ENCODE measurements around the gene PLK2. TPM values are rescaled to one million over a fixed set of nuclear protein-coding genes. Genes with fewer than 3 reads are reported as not detected.

The PLK2 gene
- total RNA-seq (2014; rRNA removed): 372 and 564 TPM in 2 replicates
- percentile 99 among the genes with signal in this experiment for Bru-seq, nascent RNA
- BruChase-seq, experiment 1, labeled RNA remaining after a 6-hour chase: percentile 97 among the genes with signal in this experiment
- percentile 99 among the genes with signal in this experiment for BruChase-seq, experiment 2, labeled RNA remaining after a 2-hour chase
- long read RNA-seq, transcript PLK2-201 (14 exons, 2,960 nt): major isoform, 160 of 185 reads
- long read RNA-seq, partial matches to known transcripts: 2 of 185 reads
- long read RNA-seq, other reads (novel, unspliced or antisense): 23 of 185 reads

GRCh38 chr5:58460002-58460731, at the start of gene PLK2:
Gene PLK2 (minus strand): TSS chr5:58460086. CDS start chr5:58459959, 127 bp downstream.
- TSS peak; percentile 51 for BruUV-seq (replicated peaks)
- peak; percentile 80 for DNase-seq
- Histone ChIP-seq H3K9me2 (replicated peaks; ENCODE audit: low read length) (no peaks in the 10 kb centered on the region), H3K4me2 (ENCODE audit: low read length) (peak within 1 kb of the TSS; percentile 91), H4K20me1 (ENCODE audit: low read length) (peaks cover 46% of the 10 kb centered on the region), H3F3A (ENCODE audit: low read length, unreplicated experiment) (no peaks in the 10 kb centered on the region), H3K9ac (ENCODE audit: low read length) (peak within 1 kb of the TSS; percentile 95), H3K9me3 (ENCODE audit: low read length) (no peaks in the 10 kb centered on the region), H2AFZ (ENCODE audit: low read length) (peak within 1 kb of the TSS; percentile 73), H3K27me3 (ENCODE audit: low read length) (no peaks in the 10 kb centered on the region), H3K79me2 (ENCODE audit: low read length) (peaks cover 47% of the 10 kb centered on the region), H3K27ac (ENCODE audit: low read length) (peak within 1 kb of the TSS; percentile 84), H3K4me3 (ENCODE audit: low read length) (peak within 1 kb of the TSS; percentile 99), H3K4me1 (ENCODE audit: insufficient read depth, low read length) (peaks cover 39% of the 10 kb centered on the region), H3K36me3 (ENCODE audit: low read depth, low read length) (peaks cover 38% of the 10 kb centered on the region)
- ChIA-PET CTCF (interaction anchor here (0.6 to 1.6 kb wide), 6 partner anchors 277 to 960 kb away, joined by 3 to 17 read pairs (median 6); no protein-coding TSS in a partner anchor), POLR2A (ENCODE audit: unreplicated experiment) (interaction anchor here (0.6 to 1.1 kb wide), 8 partner anchors 12 to 1232 kb away, joined by 3 to 5 read pairs (median 3); no protein-coding TSS in a partner anchor)
- intact Hi-C loops (cut with micrococcal nuclease): loop anchor here (1.0 to 10.0 kb wide), 6 partner anchors 271 to 1555 kb away; partner anchors contain the start of gene SETD9
- TF ChIP-seq CTCF (conservative IDR thresholded peaks at IDR 0.05; ENCODE audit: low read depth, low read length) (no peak), EZH2phosphoT487 (IDR thresholded peaks at IDR 0.05; ENCODE audit: borderline replicate concordance, low read length) (no peak), EZH2 (IDR thresholded peaks at IDR 0.05; ENCODE audit: low read length, unreplicated experiment) (no peak)
- ATAC-seq: peak; percentile 69

- no peaks in the 10 kb centered on the region for H3F3A ChIP-seq (ENCODE audit: low read length, unreplicated experiment)
- H3K9ac ChIP-seq (ENCODE audit: low read length): no peak overlapping the region
- H3K27ac ChIP-seq (ENCODE audit: low read length): no peak overlapping the region
- DNase-seq (no peak), ATAC-seq (no peak)
- no peaks in the 10 kb centered on the region for H3K9me2 ChIP-seq (replicated peaks; ENCODE audit: low read length)
- no TSS peak for BruUV-seq (replicated peaks)
- no peak overlapping the region for H3K4me2 ChIP-seq (ENCODE audit: low read length)
- no peaks in the 10 kb centered on the region for H3K36me3 ChIP-seq (ENCODE audit: low read depth, low read length)
- no peaks in the 10 kb centered on the region for H3K9me3 ChIP-seq (ENCODE audit: low read length)
- H3K4me3 ChIP-seq (ENCODE audit: low read length): no peak overlapping the region
- intact Hi-C loops (cut with micrococcal nuclease): no loop called here
- H4K20me1 ChIP-seq (ENCODE audit: low read length): no peaks in the 10 kb centered on the region
- TF ChIP-seq EZH2phosphoT487 (IDR thresholded peaks at IDR 0.05; ENCODE audit: borderline replicate concordance, low read length): no peak
- no peak for TF ChIP-seq EZH2 (IDR thresholded peaks at IDR 0.05; ENCODE audit: low read length, unreplicated experiment)
- no peak for TF ChIP-seq CTCF (conservative IDR thresholded peaks at IDR 0.05; ENCODE audit: low read depth, low read length)
- POLR2A ChIA-PET (ENCODE audit: unreplicated experiment): no interaction called here
- CTCF ChIA-PET: no interaction called here
- no peak overlapping the region for H2AFZ ChIP-seq (ENCODE audit: low read length)
- H3K27me3 ChIP-seq (ENCODE audit: low read length): peaks cover 31% of the 10 kb centered on the region
- no peaks in the 10 kb centered on the region for H3K4me1 ChIP-seq (ENCODE audit: insufficient read depth, low read length)
- H3K79me2 ChIP-seq (ENCODE audit: low read length): no peaks in the 10 kb centered on the region
Observed at GRCh38 chr5:58507715-58508114, 47.8 kb upstream of the PLK2 start.
